H7 (cell line): ENCODE results near the gene C10orf53. TPM values are rescaled to one million over a fixed set of nuclear protein-coding genes. Genes with fewer than 3 reads are reported as not detected.

Experiments
- DNase-seq: peaks from one replicate; pipeline ENCODE4 v3.0.0; 2012
- H3K27me3 ChIP-seq: 2 replicates; pipeline ENCODE4 v1.6.0; 2011; ENCODE audit warnings: mild to moderate bottlenecking, low read length; ENCODE audit not compliant: control insufficient read depth, insufficient read depth
- H3K36me3 ChIP-seq: replicated peaks from 2 replicates; pipeline ENCODE4 v1.5.1; 2011; ENCODE audit warnings: low read length; ENCODE audit not compliant: control insufficient read depth, insufficient read depth
- H3K4me3 ChIP-seq: 2 replicates; pipeline ENCODE4 v1.5.1; 2011; ENCODE audit warnings: low read depth, mild to moderate bottlenecking, control low read depth, low read length, moderate library complexity; ENCODE audit not compliant: insufficient read depth
- total RNA-seq: library from RNA; depleted of rRNA; stranded (reverse); fragments of >200 nt; shearing (Covaris generic); gene quantifications from 2 replicates; pipeline ENCODE4 v1.2.3, GENCODE V29; 2014; rRNA removed

C10orf53 gene
- total RNA-seq, 1 experiment from 2014 or later = not detected

- Histone ChIP-seq H3K4me3 (no peak overlapping the region), H3K36me3 (peaks cover 15% of the 10 kb centered on the region), H3K27me3 (no peaks in the 10 kb centered on the region)
- peak; percentile 36 for DNase-seq
Observed at GRCh38 chr10:49744091-49744685, 64.7 kb downstream of the C10orf53 start.

DNA sequence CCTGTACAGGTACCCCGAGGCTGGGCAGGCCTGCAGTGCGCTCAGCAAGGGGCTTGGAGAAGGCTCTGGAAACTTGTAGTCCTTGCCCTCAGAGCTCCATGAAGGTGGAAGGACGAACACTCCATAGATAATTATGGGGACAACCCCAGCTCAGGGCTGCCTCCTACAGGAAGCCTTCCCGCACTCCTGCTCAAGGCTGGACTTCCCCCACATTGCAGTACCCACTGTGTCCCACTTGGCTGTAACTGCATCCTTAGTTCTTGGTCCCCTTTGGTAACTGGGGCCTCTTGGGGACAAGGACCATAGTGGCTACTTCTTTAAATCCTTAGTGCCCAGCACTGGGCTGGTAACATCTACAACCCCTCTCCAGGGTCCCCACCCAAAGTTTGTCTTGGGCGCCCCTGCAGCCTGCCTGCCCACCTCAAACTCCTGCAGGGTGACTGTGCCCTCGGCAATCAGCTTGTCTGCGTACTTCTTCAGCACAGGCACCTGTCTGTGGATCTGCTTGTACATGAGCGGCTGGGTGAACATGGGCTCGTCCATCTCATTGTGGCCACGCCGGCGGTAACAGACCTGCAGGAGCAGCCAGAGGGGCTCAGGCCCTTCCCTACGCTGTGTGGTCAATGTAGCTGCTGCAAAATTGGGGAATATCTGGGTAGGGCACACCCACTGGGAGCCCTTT lies 65.6 kb downstream of the C10orf53 start:
- peak; percentile 80 for DNase-seq
- Histone ChIP-seq H3K27me3 (no peaks in the 10 kb centered on the region), H3K36me3 (peaks cover 15% of the 10 kb centered on the region), H3K4me3 (no peak overlapping the region)

GRCh38 chr10:49745756-49746155 lies 66.3 kb downstream of the C10orf53 start:
- H3K4me3 ChIP-seq = no peak overlapping the region
- no peaks in the 10 kb centered on the region for H3K27me3 ChIP-seq
- H3K36me3 ChIP-seq = peaks cover 17% of the 10 kb centered on the region
- DNase-seq = peak; percentile 14

GRCh38 chr10:49746626-49747302 lies 67.3 kb downstream of the C10orf53 start:
- peaks cover 18% of the 10 kb centered on the region for H3K36me3 ChIP-seq
- peak; percentile 16 for DNase-seq

More at GRCh38 chr10:49746626-49747302, 67.3 kb downstream of the C10orf53 start:
- Histone ChIP-seq H3K4me3 (no peak overlapping the region), H3K27me3 (no peaks in the 10 kb centered on the region)

Other genes with a start within 250 kb of the C10orf53 start
- 3.2 and 5.4 TPM in 2 replicates for gene ERCC6, start 140.5 kb upstream of the C10orf53 start, total RNA-seq
- gene SLC18A3, start 69.3 kb upstream of the C10orf53 start, total RNA-seq = not detected in 2 replicates
- gene CHAT, start 65.6 kb upstream of the C10orf53 start, total RNA-seq = not detected in 2 replicates
- gene OGDHL, start 82.7 kb downstream of the C10orf53 start, total RNA-seq = 26.3 and 31.9 TPM in 2 replicates